Activated T-helper 9 cell treated with anti-CD3 and anti-CD28 coated beads, Interleukin-2, amount 50 U/mL, for 16 hours (primary cell): ENCODE measurements around the gene LRRC14B.

Source experiments
- DNase-seq: peaks from one replicate; pipeline ENCODE4 v3.0.0-alpha.2; 2020; ENCODE audit warnings: low read depth

The LRRC14B gene

GRCh38 chr5:191036-191948, at the start of gene LRRC14B:
Gene LRRC14B (plus strand): TSS chr5:191495. CDS start chr5:191539, 44 bp downstream.
- DNase-seq, result no peak

GRCh38 chr5:141761-142160, 49.5 kb upstream of the LRRC14B start:
- no peak for DNase-seq

GRCh38 chr5:142246-142810, 49.0 kb upstream of the LRRC14B start:
- DNase-seq, result no peak

GRCh38 chr5:143041-143440, 48.3 kb upstream of the LRRC14B start:
- no peak for DNase-seq

- no peak for DNase-seq
These were observed 46.4 kb upstream of the LRRC14B start for GRCh38 chr5:144941-145340.

- DNase-seq, result no peak
These were observed 45.5 kb upstream of the LRRC14B start for GRCh38 chr5:145585-146323.

- DNase-seq, result no peak
These were observed 43.5 kb upstream of the LRRC14B start for GRCh38 chr5:147751-148150.

- no peak for DNase-seq
These were observed 41.4 kb upstream of the LRRC14B start for GRCh38 chr5:149745-150485.

- DNase-seq, result no peak
These were observed 40.5 kb upstream of the LRRC14B start for GRCh38 chr5:150746-151145.

GRCh38 chr5:152077-152476, 39.2 kb upstream of the LRRC14B start:
- no peak for DNase-seq

- DNase-seq, result no peak
These were observed 38.0 kb upstream of the LRRC14B start for GRCh38 chr5:153256-153655.

- no peak for DNase-seq
These were observed 37.1 kb upstream of the LRRC14B start for GRCh38 chr5:154236-154635.

- no peak for DNase-seq
These were observed 36.5 kb upstream of the LRRC14B start for GRCh38 chr5:154826-155225.

- no peak for DNase-seq
These were observed 35.5 kb upstream of the LRRC14B start for GRCh38 chr5:155651-156410.

- DNase-seq, result no peak
These were observed 34.8 kb upstream of the LRRC14B start for GRCh38 chr5:156411-157072.

- DNase-seq, result no peak
These were observed 34.1 kb upstream of the LRRC14B start for GRCh38 chr5:157126-157715.

- DNase-seq, result no peak
These were observed 33.5 kb upstream of the LRRC14B start for GRCh38 chr5:157801-158200.

GRCh38 chr5:158807-159447, 32.4 kb upstream of the LRRC14B start:
- no peak for DNase-seq

GRCh38 chr5:159448-160172, 31.7 kb upstream of the LRRC14B start:
- DNase-seq, result no peak
